22Rv1 (cell line): ENCODE measurements around the gene ABLIM2.

ENCODE experiments used
- CTCF ChIP-seq: fragments of 450-650 bp; IDR thresholded peaks from 2 replicates; pipeline ENCODE4 v1.5.1; 2017; ENCODE audit warnings: mild to moderate bottlenecking
- ZFX ChIP-seq: fragments of 450-650 bp; IDR thresholded peaks from 2 replicates; pipeline ENCODE4 v1.6.1; 2017; ENCODE audit warnings: antibody characterized with exemption, borderline replicate concordance

GRCh38 chr4:8164687-8165086, 6.1 kb upstream of the ABLIM2 start:
- no peak for TF ChIP-seq CTCF
- TF ChIP-seq ZFX, result no peak
